Activated T-cell treated with anti-CD3 and anti-CD28 coated beads, Interleukin-2, amount 50 U/mL, for 1 hour (primary cell): ENCODE results near the gene KCNJ6.
"Not testable (repeated sequence)": the region's sequence is repeated elsewhere in the genome, so short reads cannot be mapped to it uniquely, and the experiment has no call there.

Experiments used
- DNase-seq: peaks from one replicate; pipeline ENCODE4 v3.0.0-alpha.2; 2020

KCNJ6 gene

GRCh38 chr21:37916310-37917051 lies at the start of gene KCNJ6:
Gene KCNJ6, minus strand, starts transcription at chr21:37916457. Its CDS starts 75,775 bp downstream, at chr21:37840682.
- DNase-seq, result no peak

GRCh38 chr21:37965088-37965805 lies 49.0 kb upstream of the KCNJ6 start:
- DNase-seq, result no peak

- DNase-seq, result no peak
Observed at GRCh38 chr21:37958537-37958936, 42.3 kb upstream of the KCNJ6 start.

- no peak for DNase-seq
Observed at GRCh38 chr21:37956772-37957171, 40.5 kb upstream of the KCNJ6 start.

GRCh38 chr21:37945036-37945435 lies 28.8 kb upstream of the KCNJ6 start:
- DNase-seq, result no peak

GRCh38 chr21:37944496-37944895 lies 28.2 kb upstream of the KCNJ6 start:
- DNase-seq, result no peak

- no peak for DNase-seq
Observed at GRCh38 chr21:37940691-37941090, 24.4 kb upstream of the KCNJ6 start.

GRCh38 chr21:37939838-37940237 lies 23.6 kb upstream of the KCNJ6 start:
- DNase-seq, result no peak

- no peak for DNase-seq
Observed at GRCh38 chr21:37939251-37939650, 23.0 kb upstream of the KCNJ6 start.

GRCh38 chr21:37937668-37938067 lies 21.4 kb upstream of the KCNJ6 start:
- DNase-seq, result no peak

GRCh38 chr21:37936010-37936785 lies 19.9 kb upstream of the KCNJ6 start:
- no peak for DNase-seq

GRCh38 chr21:37932936-37933335 lies 16.7 kb upstream of the KCNJ6 start:
- no peak for DNase-seq

GRCh38 chr21:37927711-37928110 lies 11.5 kb upstream of the KCNJ6 start:
- DNase-seq, result no peak

- DNase-seq, result no peak
Observed at GRCh38 chr21:37921091-37921490, 4.8 kb upstream of the KCNJ6 start.

- DNase-seq, result not testable (repeated sequence)
Observed at GRCh38 chr21:37920302-37920701, 4.0 kb upstream of the KCNJ6 start.

GRCh38 chr21:37917612-37918011 lies 1.4 kb upstream of the KCNJ6 start:
- no peak for DNase-seq

GRCh38 chr21:37915941-37916309 lies 332 bp downstream of the KCNJ6 start:
- no peak for DNase-seq

- DNase-seq, result no peak
Observed at GRCh38 chr21:37915497-37915911, 753 bp downstream of the KCNJ6 start.

- no peak for DNase-seq
Observed at GRCh38 chr21:37912616-37913015, 3.6 kb downstream of the KCNJ6 start.

GRCh38 chr21:37909936-37910335 lies 6.3 kb downstream of the KCNJ6 start:
- no peak for DNase-seq

GRCh38 chr21:37908691-37909090 lies 7.6 kb downstream of the KCNJ6 start:
- no peak for DNase-seq

GRCh38 chr21:37907076-37907475 lies 9.2 kb downstream of the KCNJ6 start:
- no peak for DNase-seq

- DNase-seq, result no peak
Observed at GRCh38 chr21:37905291-37905690, 11.0 kb downstream of the KCNJ6 start.

- no peak for DNase-seq
Observed at GRCh38 chr21:37904856-37905255, 11.4 kb downstream of the KCNJ6 start.
